Measurements from ENCODE around the gene FOXP4.
"Not testable (repeated sequence)": the region's sequence is repeated elsewhere in the genome, so short reads cannot be mapped to it uniquely, and the experiment has no call there.

DNA sequence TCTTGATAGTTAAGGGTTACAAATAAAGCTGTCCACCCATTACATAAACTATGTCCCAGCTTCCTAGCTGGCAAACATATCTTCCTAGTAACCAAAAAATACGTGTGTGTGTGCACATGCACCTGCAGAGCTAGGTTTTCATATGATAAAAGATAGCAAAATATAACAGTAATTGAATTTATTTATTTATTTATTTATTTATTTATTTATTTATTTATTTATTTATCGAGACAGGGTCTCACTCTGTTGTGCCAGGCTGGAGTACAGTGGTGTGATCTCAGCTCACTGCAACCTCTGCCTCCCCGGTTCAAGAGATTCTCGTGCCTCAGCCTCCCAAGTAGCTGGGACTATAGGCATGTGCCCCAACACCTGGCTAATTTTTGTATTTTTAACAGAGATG, 73.0 kb downstream of the FOXP4 start:
- not testable (repeated sequence) for TF ChIP-seq EZH2 (IDR thresholded peaks at IDR 0.05; ENCODE audit: borderline replicate concordance, low read length)
- TF ChIP-seq, protein P1, sequence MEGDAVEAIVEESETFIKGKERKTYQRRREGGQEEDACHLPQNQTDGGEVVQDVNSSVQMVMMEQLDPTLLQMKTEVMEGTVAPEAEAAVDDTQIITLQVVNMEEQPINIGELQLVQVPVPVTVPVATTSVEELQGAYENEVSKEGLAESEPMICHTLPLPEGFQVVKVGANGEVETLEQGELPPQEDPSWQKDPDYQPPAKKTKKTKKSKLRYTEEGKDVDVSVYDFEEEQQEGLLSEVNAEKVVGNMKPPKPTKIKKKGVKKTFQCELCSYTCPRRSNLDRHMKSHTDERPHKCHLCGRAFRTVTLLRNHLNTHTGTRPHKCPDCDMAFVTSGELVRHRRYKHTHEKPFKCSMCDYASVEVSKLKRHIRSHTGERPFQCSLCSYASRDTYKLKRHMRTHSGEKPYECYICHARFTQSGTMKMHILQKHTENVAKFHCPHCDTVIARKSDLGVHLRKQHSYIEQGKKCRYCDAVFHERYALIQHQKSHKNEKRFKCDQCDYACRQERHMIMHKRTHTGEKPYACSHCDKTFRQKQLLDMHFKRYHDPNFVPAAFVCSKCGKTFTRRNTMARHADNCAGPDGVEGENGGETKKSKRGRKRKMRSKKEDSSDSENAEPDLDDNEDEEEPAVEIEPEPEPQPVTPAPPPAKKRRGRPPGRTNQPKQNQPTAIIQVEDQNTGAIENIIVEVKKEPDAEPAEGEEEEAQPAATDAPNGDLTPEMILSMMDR (IDR thresholded peaks at IDR 0.05; ENCODE audit: low read length) = not testable (repeated sequence)

All from OCI-LY1 (cell line).